A549 treated with Hydrocortisone at 1 μM for 4 hours (cell line): Measurements from ENCODE around the gene PLIN1. TPM values are rescaled to one million over a fixed set of nuclear protein-coding genes. Genes with fewer than 3 reads are reported as not detected.

Experiments
- total RNA-seq: library from RNA; stranded (reverse); fragments of 200-300 nt; extraction: Qiagen RNA extraction; gene quantifications from 5 replicates; pipeline ENCODE4 v1.2.3, GENCODE V29; 2022

The PLIN1 gene
- 0.05 to 0.15 TPM (median 0.12 TPM) in 4 of 5 replicates, not detected in the other for total RNA-seq

GRCh38 chr15:89679212-89679611 is at the start of gene PLIN1:
TSS of gene PLIN1 (minus strand) at chr15:89679367. CDS start at chr15:89677489, 1,878 bp downstream.

GRCh38 chr15:89690276-89691218 is 11.4 kb upstream of the PLIN1 start, which contains the start of the genes PEX11A and WDR93:
TSS of gene PEX11A (minus strand) at chr15:89690754. CDS start at chr15:89690632, 122 bp downstream.
TSS of gene WDR93 (plus strand) at chr15:89690811. CDS start at chr15:89701747, 10,936 bp downstream.

GRCh38 chr15:89654847-89655805 is 24.0 kb downstream of the PLIN1 start, which contains the start of gene KIF7:
TSS of gene KIF7 (minus strand) at chr15:89655467. CDS start at chr15:89652930, 2,537 bp downstream.

Other genes starting within 250 kb of the PLIN1 start
- gene RHCG, start 182.8 kb downstream of the PLIN1 start, total RNA-seq: 41.3 to 50.1 TPM (median 43.6 TPM) in 5 replicates
- 10.1 to 13.7 TPM (median 11.9 TPM) in 5 replicates for gene TICRR, start 103.9 kb downstream of the PLIN1 start, total RNA-seq
- 3.9 to 5.1 TPM (median 4.1 TPM) in 5 replicates for gene KIF7, start 23.9 kb downstream of the PLIN1 start, total RNA-seq
- 7.9 to 9.1 TPM (median 8.6 TPM) in 5 replicates for gene PEX11A, start 11.4 kb upstream of the PLIN1 start, total RNA-seq
- gene WDR93, start 11.4 kb upstream of the PLIN1 start, total RNA-seq: 0.10 to 0.24 TPM (median 0.16 TPM) in 5 replicates
- 1.2 to 8.5 TPM (median 6.7 TPM) in 5 replicates for gene MESP1, start 71.9 kb upstream of the PLIN1 start, total RNA-seq
- gene MESP2, start 97.0 kb upstream of the PLIN1 start, total RNA-seq: 0.24 to 0.84 TPM (median 0.48 TPM) in 5 replicates
- gene ANPEP, start 135.5 kb upstream of the PLIN1 start, total RNA-seq: 70.9 to 94.8 TPM (median 82.1 TPM) in 5 replicates
- 34.9 to 87.3 TPM (median 39.5 TPM) in 5 replicates for gene AP3S2, start 214.6 kb upstream of the PLIN1 start, total RNA-seq
- gene ARPIN, start 233.6 kb upstream of the PLIN1 start, total RNA-seq: 9.9 to 15.1 TPM (median 12.5 TPM) in 5 replicates